ENCODE data around the gene GNAT1.
"Not testable (repeated sequence)": the region's sequence is repeated elsewhere in the genome, so short reads cannot be mapped to it uniquely, and the experiment has no call there.

GNAT1 gene

DNA sequence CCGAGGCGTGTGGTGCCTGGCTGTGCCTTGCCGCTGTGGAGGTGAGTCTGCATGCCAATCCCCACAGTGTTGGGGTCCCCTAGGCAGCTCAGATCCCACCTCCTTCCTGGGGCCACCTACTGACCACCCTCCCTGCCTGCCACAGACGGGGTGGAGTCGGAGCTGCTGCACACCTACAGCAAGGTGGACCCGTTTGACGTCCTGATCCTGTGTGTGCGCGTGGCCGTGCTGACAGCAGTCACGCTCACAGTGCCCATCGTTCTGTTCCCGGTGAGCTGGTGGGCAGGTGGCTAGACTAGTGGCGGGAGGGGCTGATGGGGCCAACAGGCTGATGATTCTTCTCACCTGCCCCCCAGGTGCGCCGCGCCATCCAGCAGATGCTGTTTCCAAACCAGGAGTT, 27.0 kb downstream of the GNAT1 start:
- no peak for DNase-seq (ENCODE audit: low read depth in 3 of 3, low spot score in 1 of 3)

DNA sequence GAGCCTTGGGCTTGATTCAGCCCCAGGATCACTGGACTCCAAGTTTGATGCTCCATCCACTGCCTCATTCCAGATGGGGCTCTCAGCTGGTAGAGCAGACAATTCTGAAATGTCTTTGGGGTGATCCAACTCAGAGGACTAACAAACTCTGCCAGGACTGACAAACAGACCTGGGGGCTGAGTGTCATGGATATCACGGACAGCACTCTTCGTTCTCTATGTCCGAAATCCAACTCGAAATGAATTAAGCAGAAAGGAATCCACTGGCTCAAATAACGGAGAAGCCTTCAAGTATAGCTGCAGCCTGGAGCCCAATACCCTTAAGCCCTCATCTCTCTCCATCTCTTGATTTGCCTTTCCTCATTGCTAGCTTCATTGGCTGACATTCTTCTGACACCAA, 27.9 kb downstream of the GNAT1 start:
- DNase-seq (ENCODE audit: low read depth in 3 of 3, low spot score in 1 of 3), result no peak

DNA sequence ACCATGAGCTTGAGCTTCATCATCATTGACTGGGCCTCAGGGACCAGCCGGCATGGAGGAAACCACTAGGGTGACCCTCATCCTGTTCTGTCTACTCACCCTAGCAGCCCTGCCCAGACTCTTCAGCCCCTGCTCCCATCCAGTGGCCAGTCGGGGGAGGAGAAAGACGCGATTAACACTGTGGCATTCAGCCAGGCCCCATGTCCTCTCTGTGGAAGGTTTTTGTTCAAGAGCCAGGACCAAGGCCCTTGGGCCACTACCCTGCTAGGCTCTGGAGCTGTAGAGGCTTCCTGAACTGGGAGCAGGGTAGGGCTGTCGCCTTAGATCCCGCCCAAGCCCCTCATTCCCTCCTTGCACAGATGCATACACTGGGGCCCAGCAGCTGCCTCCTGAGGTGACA, 28.7 kb downstream of the GNAT1 start:
- no peak for DNase-seq (ENCODE audit: low read depth in 3 of 3, low spot score in 1 of 3)

DNA sequence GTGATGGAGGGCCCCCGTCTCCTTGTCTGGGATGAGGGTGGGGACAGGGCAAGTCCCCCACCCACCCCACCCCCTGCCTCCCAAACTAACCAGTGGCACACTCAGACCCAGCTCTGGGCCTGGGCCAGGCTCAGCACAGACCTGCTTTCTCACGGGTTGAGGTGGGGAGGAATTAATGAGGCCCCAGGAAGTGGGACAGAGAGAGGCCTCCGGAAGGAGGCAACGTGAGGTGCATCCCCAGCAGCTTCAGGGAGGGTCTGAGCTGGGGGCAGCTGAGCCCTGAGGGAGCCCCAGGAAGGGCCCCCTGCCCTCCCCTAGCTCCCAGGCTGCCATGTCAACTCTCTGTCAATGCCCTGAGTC, 29.6 kb downstream of the GNAT1 start:
- DNase-seq (ENCODE audit: low read depth in 3 of 3, low spot score in 1 of 3), result no peak

DNA sequence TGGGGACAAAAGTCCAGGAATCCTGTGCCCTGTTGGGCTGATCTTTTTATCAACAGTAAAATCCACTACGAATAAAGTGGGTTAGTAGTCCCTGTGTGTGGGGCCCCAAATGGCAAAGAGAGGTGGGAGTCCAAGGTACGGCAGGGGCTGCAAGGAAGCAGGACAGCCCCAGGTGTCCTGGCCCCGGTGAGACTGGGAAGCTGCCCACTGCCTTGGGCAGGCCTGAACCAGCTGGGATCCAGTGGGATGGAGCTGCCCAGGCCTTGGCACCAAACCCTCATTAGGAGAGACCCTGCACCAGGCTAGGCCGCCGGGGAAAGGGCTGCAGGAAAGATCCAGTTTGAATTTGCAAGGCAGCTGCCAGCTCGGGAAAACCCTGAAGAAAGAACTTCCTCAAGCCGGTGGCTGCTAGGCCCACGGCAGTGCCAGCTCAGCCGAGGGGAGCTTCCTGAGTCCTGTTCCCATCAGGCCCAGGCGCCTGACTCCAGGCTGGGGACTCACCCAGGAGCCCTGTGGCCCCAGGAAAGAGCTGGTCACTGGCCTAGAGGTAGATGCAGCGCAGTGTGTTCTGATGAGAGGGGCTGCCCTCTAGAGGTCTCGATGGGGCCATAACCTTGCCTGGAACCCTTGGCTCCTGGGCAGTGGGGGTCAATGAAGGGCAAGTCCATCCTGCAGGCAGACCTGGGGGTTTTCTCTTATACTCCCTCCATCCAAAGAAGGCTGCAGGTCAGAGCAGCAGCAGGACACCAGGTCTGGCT, 30.2 kb downstream of the GNAT1 start:
- DNase-seq (ENCODE audit: low read depth in 3 of 3, low spot score in 1 of 3), result no peak

DNA sequence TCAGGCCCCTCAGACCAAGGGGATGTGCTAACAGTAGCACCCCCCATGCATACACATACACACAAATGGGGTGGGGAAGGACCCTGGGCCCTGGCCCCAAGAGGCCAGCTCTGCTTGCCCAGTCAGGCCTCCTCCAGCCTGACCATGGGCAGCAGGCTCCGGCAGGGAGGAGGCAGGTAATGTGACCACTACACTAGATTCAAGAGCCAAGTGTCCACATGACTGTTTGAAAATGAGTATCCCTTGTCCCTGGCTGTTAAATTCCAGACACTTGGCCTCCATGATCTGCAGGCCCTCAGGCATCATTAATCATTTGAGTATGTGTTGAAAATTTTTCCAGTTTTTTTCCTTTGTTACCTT, 30.7 kb downstream of the GNAT1 start:
- DNase-seq (ENCODE audit: low read depth in 3 of 3, low spot score in 1 of 3), result no peak

DNA sequence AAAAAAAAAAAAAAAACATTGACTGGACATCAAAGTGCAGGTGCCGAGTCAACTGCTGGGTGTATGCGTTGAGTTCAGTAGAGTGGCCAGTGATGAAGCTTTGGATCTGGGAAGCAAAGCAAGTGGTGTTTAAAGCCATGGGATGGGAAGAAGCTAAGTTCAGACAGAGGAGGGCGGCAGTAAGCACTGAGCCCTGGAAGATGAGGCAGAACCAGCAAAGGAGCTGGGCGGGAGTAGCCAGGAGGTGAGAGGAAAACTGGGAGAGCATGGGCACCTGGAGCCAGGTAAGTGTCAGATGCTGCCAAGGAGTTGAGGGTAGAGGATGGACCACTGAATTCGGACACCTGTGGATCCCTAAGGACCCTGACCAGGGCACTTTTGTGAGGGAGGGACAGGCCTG, 33.2 kb downstream of the GNAT1 start:
- DNase-seq (ENCODE audit: low read depth in 3 of 3, low spot score in 1 of 3), result no peak

DNA sequence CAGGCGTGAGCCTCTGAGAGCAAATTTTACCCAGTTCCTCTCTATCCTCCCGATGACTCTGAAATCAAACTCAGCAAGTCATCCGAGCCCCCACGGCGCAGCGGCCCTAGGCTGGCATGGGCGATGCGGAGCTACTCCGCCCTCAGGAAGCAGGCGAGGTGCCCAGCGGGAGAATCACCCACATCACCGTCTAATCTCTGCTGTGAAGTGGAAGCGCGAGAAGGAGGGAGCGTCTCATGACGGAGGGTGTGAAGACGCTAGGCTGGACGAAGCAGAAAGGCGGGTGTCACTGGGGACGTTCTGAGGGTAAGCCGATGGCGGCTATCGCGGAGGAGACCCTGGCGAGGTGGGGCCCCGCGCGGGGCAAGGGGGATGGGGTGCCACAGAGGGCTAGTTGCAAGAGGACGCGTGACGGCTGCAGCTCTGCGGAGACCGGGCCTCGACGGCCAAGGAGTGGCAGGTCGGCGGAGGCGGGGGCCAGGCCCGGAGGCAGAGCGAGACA, 35.5 kb downstream of the GNAT1 start:
- peak in 1 of 3 donors; percentile 16 for DNase-seq (ENCODE audit: low read depth in 3 of 3, low spot score in 1 of 3)

DNA sequence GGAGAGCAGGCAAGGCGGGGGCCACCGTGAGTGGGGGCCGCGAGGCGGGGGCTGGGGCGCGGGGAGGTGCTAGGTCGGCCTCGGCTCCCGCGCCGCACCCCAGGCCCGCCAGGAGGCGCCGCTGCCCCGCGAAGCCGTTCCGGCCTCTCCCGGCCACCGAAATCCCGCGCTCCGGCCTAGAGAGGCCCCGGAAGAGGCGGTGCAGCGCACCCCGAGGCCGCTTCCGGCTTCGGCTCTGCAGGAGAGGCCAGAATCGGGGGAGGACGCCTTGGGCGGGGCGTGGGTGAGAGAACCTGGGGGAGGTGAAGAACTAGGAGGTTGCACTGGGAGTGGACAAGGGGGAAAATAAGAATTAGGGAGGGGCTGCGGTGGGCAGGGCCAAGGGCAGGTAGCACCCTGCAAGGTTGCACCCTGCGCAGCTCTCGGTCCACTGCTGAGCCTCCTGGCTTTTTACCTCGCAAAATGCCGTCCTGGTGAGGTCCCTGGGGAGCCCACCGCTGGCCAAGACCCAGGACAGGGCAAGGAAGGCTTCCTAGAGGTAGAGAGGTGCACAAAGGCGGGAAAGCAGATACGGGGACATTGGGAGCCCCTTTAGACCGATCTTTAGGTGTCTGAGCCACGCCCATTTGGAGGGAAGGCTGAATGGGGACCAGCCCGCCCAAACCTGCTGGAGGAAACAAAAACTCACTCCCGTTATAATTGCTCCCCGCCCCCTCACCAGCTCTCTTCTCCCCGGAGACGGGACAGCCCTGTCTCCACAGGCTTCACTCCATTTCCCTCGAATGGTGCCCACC, 36.2 kb downstream of the GNAT1 start:
- peak; percentile 79 to 86 (median 83) for DNase-seq (ENCODE audit: low read depth in 3 of 3, low spot score in 1 of 3)

DNA sequence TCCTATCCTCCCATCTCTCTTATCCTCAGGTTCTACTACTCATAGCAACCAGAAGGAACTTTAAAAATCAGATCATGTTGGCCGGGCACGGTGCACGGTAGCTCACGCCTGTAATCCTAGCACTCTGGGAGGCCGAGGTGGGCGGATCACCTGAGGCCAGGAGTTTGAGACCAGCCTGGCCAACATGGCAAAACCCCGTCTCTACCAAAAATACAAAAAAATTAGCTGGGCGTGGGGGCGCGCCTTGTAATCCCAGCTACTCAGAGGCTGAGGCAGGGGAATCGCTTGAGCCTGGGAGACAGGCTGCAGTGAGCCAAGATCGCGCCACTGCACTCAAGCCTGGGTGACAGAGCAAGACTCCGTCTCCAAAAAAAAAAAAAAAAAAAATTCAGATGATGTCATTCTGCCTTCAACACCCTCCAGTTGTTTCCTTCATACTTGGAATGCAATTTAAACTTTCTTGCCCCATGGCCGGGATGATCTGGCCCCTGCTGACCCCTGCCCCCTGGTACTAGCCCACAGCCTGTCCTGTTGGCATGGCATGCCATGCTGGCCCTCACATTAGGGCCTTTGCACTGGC, 36.9 kb downstream of the GNAT1 start:
- not testable (repeated sequence) for DNase-seq (ENCODE audit: low read depth in 3 of 3, low spot score in 1 of 3)

DNA sequence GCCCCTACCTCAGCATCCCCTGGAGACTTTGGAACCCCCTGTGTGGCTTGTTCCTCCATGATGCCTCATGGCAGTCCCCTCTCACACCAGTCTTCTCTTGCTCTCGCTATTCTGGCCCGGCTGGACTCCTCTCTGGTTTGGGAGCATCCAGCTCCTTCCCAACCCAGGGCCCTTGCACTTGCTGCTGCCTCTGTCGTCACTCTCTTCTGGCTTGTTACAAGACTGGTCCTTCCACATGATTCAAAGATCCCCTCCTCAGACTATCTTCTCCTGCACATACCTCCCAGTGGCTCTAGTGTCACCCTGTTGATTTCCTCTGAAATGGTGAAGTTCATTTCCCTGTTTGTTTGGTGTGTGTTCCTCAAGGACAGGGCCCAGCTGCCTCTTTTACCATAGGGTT, 38.1 kb downstream of the GNAT1 start:
- DNase-seq (ENCODE audit: low read depth in 3 of 3, low spot score in 1 of 3), result no peak

DNA sequence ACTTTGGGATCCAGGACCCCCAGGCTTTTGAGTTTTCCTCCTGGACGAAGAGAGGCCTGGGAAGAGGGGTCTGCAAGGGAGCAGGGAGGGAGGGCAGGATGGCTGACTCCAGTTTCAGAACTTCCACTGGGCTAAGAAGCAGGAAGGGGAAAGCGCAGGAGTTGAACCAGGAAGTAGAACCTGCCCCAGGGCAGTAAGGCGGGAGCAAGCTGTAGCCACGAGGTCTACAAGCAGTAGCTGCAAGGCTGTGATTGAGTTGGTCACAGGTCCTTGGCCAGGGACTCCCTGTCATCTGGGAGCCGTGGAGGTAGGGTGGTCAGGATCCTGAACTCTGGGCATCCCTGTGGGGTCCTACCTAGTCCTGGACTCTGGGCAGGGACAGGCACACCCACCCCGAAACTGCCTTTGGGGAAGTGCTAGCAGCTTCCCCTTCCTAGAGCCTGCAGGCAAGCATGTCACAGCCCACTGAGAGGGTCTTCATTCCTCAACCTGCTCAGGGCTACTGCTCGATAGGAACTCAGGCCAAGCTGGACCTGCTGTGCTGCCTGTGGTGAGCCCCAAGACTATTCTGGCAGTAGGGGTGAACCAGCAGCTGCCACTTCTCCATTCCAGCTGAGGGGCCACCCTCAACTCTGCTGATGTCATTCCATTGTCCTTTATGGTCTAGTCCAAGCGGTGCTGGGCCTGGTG, 38.8 kb downstream of the GNAT1 start:
- no peak for DNase-seq (ENCODE audit: low read depth in 3 of 3, low spot score in 1 of 3)

DNA sequence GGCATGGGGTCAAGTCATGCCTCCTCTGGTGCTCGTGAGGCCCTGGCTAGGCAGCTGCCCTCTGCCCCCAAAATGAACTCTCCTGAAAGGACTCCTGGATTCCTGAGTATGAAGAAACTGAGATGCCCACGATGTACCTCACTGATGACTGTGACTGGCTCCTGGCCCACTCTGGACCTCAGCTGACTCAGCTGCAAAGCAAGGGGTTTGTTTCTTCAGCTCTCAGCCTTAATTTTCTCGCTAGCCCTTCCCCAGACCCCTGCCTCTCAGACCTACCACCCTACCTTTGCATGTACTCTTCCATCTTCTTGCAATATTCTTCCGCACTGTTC, 39.4 kb downstream of the GNAT1 start:
- no peak for DNase-seq (ENCODE audit: low read depth in 3 of 3, low spot score in 1 of 3)

DNA sequence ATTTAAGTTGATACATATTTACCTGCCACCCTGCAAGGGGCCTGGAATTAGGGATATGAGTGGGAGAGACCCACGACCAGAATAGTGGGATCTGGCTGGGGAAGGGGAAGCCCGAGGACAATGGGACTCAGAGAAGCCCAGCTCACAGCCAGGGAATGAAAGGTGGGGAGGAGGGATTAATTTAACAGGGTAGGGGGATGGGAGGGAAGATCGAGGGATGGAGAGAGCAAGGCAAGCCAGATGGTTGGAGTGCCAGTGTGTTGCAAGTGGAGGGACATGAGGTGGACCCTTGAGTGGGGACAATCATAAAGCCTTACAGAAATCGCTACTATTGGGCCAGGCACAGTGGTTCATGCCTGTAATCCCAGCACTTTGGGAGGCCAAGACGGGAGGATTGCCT, 40.2 kb downstream of the GNAT1 start:
- no peak for DNase-seq (ENCODE audit: low read depth in 3 of 3, low spot score in 1 of 3)

DNA sequence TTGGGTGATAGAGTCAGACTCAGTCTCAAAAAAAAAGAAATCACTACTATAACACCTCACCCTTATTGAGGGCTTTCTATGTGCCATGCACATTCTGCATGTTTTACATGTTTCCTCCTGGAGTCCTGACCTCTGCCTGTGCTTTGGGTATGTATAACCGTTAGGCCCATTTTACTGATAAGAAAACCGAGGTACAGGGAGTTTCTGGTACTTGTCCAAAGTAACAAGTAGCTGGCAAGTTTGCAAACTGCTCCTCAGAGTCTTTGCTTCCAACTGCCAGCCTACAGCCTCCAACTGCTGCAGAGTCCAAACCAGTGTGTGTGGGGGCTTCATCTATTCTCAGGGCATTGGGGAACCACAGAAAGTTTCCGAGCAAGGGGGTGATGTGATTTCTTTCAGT, 40.9 kb downstream of the GNAT1 start:
- DNase-seq (ENCODE audit: low read depth in 3 of 3, low spot score in 1 of 3), result no peak

DNA sequence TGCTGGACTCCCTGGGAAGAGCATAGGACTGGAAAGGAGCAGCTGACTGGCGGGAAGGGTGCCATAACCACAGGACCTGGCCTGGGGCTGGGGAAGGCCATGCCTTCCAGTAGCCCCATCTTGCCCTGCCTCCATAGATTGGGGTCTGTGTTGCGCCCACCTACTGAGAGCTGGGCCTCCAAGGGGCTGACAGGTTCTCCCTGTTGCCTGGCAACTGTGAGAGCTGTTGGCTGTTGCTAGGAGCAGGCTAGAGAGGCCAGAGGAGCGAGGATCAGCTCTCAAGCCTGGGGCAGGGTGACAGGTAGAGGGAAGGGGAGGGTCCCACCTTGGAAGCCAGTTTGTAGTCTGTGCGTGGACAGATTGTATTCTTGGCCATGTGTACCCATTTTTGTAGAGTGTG, 41.8 kb downstream of the GNAT1 start:
- no peak for DNase-seq (ENCODE audit: low read depth in 3 of 3, low spot score in 1 of 3)

DNA sequence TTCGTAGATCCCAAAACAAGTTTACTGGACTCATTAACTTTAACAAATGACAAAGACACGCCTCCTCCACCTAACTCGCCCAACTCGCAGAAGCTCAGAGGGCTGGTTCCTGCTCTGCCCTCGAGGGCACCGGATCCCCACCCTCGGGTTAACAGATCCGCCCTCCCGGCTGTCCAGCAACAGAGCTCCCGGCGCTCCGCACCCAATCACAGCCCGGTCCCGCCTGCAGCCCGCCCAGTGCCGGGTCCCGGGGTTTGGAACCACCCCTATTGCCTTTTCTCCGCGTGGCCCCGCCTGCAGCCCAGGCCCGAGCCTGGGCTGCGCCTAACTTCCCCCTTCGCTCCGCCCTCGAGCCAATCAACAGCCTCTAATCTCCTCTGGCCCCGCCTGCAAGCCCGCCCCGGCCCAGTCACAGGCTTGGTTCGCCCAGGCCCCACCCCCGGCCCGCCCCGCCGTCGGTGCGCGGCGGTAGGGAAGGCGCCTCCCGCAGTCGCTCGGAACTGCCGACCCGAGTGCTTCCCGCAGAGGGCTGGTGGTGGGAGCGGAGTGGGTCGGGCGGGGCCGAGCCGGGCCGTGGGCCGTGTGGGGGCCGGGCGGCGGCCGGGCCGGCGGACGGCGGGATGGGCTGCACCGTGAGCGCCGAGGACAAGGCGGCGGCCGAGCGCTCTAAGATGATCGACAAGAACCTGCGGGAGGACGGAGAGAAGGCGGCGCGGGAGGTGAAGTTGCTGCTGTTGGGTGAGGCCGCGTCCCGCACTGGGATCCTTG, 44.5 kb downstream of the GNAT1 start, which contains the start of gene GNAI2:
GNAI2 (plus strand) TSS at position 489 of the 768 bp plus-strand sequence; CDS start at position 621, 132 bp downstream.
- DNase-seq (ENCODE audit: low read depth in 3 of 3, low spot score in 1 of 3), result peak; percentile 96 to 98 (median 97)

DNA sequence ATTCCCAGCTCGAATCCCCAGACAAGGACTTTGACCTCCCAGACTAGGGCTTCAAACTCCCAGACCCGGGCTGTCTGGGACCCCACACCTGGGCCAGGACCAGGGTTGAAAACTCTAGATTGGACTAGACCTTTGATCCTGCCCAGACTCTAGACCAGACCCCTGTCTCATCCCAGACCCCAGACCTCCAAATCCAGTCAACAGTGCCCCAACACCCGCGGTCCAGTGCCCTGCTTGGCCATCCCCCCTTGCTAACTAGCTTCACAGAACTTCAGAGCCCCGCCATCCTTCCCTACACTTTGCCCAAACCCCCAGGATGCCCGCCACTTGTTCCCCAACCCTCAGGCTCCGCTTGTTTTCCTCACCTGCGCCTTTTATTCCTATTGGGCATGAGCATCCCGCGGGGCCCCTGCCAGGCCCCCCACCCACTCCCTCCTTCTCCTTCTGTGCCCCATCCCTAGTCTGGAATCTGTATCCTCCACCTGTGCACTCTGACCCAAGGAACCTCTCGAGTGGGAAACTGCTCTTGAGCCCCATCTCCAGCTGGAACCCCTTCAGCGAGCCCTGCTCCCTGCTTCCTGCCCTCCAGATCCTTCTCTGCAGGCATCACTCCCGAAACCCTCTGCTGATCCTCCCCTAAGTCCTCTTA, 45.2 kb downstream of the GNAT1 start:
- DNase-seq (ENCODE audit: low read depth in 3 of 3, low spot score in 1 of 3), result no peak

DNA sequence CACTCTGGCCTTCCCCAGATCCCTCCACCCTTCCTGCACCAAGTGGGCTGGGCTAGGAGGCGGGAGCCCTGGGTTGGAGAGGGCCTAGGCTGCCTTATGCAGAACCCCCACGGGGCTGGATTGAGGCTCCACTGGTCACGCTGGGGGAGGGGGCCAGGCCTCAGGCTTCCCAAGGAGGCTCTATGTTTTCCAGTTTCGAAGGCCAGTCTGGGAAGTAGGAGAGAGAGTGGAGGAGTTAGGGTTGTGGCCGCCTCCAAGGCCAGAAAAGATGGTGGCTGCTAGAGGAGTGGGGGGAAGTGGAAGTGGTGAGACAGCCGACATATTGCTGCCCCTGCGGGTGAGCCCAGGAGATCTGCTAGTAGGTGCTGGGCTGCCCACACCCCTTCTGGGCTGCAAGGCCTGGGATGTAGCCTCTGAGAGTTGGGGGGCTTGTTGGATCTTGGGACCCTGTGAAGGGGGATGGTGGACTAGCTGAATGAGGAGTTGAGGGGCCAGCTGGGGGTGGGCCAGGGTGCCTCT, 45.8 kb downstream of the GNAT1 start:
- DNase-seq (ENCODE audit: low read depth in 3 of 3, low spot score in 1 of 3), result no peak
